NK-92 (cell line): Measurements from ENCODE around the gene STARD7.

Experiments used
- DNase-seq: peaks from one replicate; lab custom pipeline; 2025; ENCODE audit not compliant: unreplicated experiment; lab: John Stamatoyannopoulos, UW

STARD7 gene

DNA sequence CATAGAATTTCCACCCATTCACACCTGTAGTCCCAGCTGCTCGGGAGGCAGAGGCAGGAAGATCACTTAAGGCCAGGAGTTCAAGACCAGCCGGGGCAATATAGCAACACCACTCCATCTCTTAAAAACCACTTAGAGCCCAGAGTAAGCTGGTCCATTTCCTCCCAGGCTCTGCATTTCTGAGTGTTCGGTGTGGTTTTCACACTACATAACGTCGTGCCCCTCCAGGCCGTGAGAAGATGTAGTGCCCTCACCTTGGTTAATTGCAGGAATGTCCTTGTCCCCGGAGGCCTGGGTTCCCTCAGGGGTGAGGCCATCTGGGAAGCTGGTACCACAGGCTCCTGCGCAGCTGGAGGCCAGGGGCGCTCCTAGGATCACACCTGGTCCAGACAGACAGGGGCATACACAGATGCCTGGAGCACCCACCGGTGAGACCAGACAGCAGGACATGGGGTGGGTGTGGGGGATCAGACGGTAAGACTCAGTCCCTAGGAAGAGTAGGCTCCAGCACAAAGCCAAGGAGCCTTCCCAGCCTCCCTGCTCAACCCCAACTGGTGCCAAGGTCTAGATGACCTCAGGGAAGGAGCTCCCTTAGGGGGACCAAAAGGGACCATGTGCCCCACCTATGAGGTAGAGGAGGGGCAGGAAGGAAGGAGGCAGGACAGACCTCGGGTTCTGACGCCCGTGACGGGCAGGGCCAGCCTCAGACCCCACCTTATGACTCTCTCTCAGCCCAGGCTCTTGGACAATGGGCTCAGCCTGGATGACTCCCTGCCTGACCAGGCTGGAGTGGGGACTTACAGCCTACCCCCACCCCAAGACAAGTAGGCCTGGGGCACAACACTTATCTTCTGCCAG, 71.1 kb downstream of the STARD7 start:
- DNase-seq = no peak

DNA sequence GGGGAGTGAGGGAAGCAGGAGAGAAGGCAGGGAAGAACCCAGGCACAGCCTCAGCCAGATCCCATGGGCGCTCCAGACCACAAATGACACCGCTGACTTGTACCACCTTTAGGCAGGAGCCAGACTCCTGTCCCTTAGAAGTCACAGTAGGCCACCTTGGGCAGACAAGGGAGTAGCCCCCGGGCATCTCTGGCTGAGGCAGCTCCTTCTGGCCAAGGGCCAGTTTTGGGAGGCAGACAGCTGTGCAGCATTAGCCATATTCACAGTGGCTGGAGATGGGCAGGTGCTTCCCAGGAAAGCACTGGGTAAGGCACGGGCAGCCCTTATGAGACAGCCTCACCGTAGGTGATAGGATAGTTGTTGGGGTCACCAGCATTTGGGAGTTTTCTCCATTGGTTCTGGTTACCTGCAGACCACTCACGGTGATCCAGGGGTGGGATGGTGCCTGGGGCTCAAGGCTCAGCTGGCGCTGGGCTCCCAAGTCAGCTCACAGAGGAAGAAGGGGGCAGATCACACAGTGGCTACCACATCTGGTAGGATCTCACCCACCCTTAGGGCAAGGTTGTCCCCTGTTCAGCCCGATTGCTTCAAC, 72.4 kb downstream of the STARD7 start:
- no peak for DNase-seq

DNA sequence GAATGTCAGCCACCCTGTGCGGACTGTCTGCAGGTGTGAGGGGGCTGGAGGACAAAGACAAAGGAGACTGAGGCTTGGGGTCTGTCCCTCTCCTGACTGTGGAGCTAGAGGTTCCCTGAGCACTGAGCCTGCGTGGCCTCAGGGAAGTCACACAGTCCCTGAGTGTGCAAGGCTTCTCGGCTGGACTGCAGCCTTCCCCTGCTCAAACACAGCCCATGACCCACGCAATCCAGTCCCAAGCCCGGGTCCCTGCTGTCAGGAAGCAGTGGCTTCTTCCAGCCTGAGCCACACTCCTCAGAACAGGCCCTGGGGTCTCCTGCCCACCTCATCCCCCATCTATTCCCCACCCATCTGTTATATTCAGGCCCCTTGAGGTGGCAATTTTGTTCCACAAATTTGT, 73.0 kb downstream of the STARD7 start:
- no peak for DNase-seq

DNA sequence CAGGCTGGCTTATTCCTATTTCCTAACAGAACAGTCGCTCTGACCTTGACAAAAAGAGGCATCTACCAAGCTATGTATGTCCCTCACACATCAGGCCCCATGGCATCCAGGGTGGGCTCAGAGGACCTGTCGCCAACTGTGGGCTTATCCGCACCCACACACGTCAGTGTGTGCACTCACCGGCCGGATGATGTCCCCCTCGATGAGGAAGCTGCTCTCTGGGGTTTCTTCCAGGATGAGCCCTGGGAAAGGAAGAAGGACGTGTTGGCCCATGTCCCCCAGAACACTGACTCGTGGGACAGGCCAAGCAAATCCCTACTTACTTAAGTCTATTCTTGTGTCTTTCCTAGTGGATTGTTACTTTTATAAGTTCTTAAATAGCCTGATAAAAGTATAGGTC, 73.5 kb downstream of the STARD7 start:
- no peak for DNase-seq
